Measurements from ENCODE around the gene SPDYE18.
"Not testable (repeated sequence)": the region's sequence is repeated elsewhere in the genome, so short reads cannot be mapped to it uniquely, and the experiment has no call there.

Gene SPDYE18

DNA sequence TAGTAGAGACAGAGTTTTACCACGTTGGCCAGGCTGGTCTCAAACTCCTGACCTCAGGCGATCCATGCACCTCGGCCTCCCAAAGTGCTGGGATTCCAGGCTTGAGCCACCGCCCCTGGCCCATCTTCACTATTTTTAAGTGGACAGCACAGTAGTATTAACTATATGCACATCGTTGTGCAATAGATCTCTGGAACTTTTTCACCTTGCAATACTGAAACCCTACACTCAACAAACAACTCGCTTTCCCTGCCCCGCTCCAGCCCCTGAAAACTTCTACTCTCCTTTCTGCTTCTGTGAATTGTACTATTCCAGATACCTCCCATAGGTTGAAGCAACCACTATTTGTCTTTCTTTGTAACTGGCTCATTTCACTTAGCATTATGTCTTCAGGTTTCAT lies 3.5 kb upstream of the SPDYE18 start:
- not testable (repeated sequence) for H3K4me3 ChIP-seq, H3K4me1 ChIP-seq, H3K9ac ChIP-seq, H3K27ac ChIP-seq, H3K4me2 ChIP-seq, H3K27me3 ChIP-seq, H3K9me3 ChIP-seq, H4K20me1 ChIP-seq, H3K36me3 ChIP-seq

GRCh38 chr7:77063732-77064131 lies 1.4 kb upstream of the SPDYE18 start:
- H3K27ac ChIP-seq, H3K9me3 ChIP-seq, H3K36me3 ChIP-seq, H3K4me1 ChIP-seq, H3K27me3 ChIP-seq, H3K4me2 ChIP-seq, H3K4me3 ChIP-seq, H4K20me1 ChIP-seq, H3K9ac ChIP-seq: not testable (repeated sequence)

DNA sequence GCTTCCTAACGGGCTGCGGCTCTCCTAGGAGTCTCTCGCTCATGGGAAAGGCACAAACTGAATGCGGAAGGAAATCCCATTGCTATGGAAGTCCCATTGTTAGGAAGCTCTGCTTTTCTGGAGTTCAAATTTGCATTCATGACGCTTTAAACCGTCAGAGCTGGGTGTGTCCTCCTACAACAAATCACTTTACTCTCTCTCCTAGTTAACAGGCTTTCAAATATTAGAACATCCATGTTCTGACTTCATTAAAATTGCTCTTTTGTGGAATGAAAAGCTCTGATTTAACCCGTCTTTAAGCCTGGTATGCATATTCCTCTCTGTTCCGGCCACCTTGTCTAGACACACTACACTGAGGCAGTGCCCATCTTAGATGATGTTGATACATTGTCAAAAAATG lies 30.1 kb downstream of the SPDYE18 start, which contains the start of gene SPDYE17:
SPDYE17 (minus strand) TSS at position 101 of the 400 bp plus-strand sequence. CDS start 1,791 bp downstream, outside the sequence.
- not testable (repeated sequence) for H3K27me3 ChIP-seq, H3K36me3 ChIP-seq, H3K9ac ChIP-seq, H4K20me1 ChIP-seq, H3K27ac ChIP-seq, H3K4me2 ChIP-seq, H3K9me3 ChIP-seq, H3K4me3 ChIP-seq, H3K4me1 ChIP-seq

- H3K4me2 ChIP-seq, H3K36me3 ChIP-seq, H3K9ac ChIP-seq, H3K4me3 ChIP-seq, H3K9me3 ChIP-seq, H3K4me1 ChIP-seq, H4K20me1 ChIP-seq, H3K27ac ChIP-seq, H3K27me3 ChIP-seq: not testable (repeated sequence)
Observed at GRCh38 chr7:77026349-77026748, 36.0 kb downstream of the SPDYE18 start.

DNA sequence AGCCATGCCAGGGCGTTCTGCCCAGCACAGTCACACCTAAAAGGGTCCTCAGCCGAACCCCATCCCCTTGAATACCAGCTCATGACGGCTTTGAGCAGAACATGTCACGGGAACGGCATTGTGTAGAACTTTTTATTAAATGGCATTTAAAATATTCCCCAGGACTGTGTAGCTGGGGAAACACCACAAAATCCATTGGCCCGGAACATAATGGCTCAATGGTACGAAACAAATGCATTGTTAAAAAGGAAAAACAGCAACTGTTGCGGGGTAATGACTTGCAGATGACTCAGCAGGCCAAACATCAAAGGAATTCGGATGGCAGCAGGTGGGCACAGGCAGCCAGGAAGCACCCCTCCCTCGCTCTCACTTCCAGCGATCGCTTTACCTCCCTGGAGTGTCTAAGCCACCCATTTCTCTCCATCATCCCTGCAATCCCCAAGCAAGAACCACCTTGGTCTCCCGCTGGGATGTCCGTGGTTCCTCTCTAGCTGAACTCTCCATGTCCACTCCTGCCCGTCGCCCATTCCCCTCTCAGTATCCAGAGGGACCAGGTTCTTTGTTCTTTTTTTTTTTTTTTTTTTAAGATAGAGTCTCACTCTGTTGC lies 52.2 kb downstream of the SPDYE18 start:
- H3K9ac ChIP-seq, H3K27me3 ChIP-seq, H3K9me3 ChIP-seq, H4K20me1 ChIP-seq, H3K36me3 ChIP-seq, H3K27ac ChIP-seq, H3K4me1 ChIP-seq, H3K4me3 ChIP-seq, H3K4me2 ChIP-seq: not testable (repeated sequence)

GRCh38 chr7:77008000-77008399 lies 54.4 kb downstream of the SPDYE18 start:
- H4K20me1 ChIP-seq, H3K27ac ChIP-seq, H3K9me3 ChIP-seq, H3K4me1 ChIP-seq, H3K4me3 ChIP-seq, H3K4me2 ChIP-seq, H3K9ac ChIP-seq, H3K36me3 ChIP-seq, H3K27me3 ChIP-seq: not testable (repeated sequence)

- not testable (repeated sequence) for H4K20me1 ChIP-seq, H3K9ac ChIP-seq
Observed at GRCh38 chr7:77006127-77007110, 55.9 kb downstream of the SPDYE18 start.

DNA sequence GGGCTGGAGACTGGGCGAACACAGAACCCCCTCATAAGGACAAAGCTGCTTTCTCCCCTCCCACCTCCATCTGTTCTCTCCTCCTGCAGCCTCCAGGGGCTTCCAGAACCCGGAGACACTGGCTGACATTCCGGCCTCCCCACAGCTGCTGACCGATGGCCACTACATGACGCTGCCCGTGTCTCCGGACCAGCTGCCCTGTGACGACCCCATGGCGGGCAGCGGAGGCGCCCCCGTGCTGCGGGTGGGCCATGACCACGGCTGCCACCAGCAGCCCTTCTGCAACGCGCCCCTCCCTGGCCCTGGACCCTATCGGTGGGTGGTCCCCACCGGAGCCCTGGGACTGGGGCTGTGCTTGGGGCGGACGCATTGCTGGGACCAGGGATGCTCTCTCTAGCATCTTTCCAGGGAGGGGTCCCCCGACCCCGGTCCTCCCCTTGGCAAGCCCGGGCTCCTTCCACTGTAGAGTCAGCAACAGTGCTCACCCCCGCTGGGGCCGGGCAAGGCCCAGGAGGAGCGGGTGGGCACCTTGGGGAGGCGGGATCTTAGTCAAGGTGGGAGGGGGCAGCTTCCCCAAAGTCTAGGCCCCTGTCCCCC lies 56.8 kb downstream of the SPDYE18 start:
- not testable (repeated sequence) for H3K9ac ChIP-seq, H3K4me2 ChIP-seq, H3K4me3 ChIP-seq, H3K9me3 ChIP-seq, H3K27me3 ChIP-seq, H3K4me1 ChIP-seq, H3K36me3 ChIP-seq, H3K27ac ChIP-seq, H4K20me1 ChIP-seq

More at GRCh38 chr7:77006127-77007110, 55.9 kb downstream of the SPDYE18 start:
- H3K27ac ChIP-seq, H3K27me3 ChIP-seq, H3K4me3 ChIP-seq, H3K36me3 ChIP-seq, H3K4me1 ChIP-seq, H3K4me2 ChIP-seq, H3K9me3 ChIP-seq: not testable (repeated sequence)

DNA sequence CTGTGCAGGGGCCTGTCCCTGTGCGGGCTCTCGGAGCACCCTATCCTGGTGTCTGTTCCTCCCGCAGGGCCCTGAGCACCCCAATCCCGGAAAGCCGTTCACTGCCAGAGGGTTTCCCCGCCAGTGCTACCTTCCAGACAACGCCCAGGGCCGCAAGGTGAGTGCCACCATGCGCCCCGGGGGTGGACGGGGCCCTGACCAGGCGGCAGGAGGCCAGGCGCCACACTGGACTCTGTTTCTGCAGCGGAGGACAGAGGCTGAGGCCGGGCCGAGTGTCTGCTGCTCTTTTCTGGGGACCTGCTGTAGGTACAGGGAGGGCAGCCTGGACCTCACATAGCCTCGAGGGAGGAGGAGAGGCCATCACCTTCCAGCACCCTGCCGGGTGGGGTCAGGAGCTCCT lies 58.2 kb downstream of the SPDYE18 start:
- H3K27me3 ChIP-seq, H3K4me1 ChIP-seq, H3K27ac ChIP-seq, H3K4me2 ChIP-seq, H3K4me3 ChIP-seq, H4K20me1 ChIP-seq, H3K9me3 ChIP-seq, H3K9ac ChIP-seq, H3K36me3 ChIP-seq: not testable (repeated sequence)

- not testable (repeated sequence) for H3K36me3 ChIP-seq, H3K4me2 ChIP-seq, H3K27ac ChIP-seq, H3K9ac ChIP-seq, H3K4me1 ChIP-seq, H4K20me1 ChIP-seq, H3K4me3 ChIP-seq, H3K27me3 ChIP-seq, H3K9me3 ChIP-seq
Observed at GRCh38 chr7:77003241-77003640, 59.1 kb downstream of the SPDYE18 start.

DNA sequence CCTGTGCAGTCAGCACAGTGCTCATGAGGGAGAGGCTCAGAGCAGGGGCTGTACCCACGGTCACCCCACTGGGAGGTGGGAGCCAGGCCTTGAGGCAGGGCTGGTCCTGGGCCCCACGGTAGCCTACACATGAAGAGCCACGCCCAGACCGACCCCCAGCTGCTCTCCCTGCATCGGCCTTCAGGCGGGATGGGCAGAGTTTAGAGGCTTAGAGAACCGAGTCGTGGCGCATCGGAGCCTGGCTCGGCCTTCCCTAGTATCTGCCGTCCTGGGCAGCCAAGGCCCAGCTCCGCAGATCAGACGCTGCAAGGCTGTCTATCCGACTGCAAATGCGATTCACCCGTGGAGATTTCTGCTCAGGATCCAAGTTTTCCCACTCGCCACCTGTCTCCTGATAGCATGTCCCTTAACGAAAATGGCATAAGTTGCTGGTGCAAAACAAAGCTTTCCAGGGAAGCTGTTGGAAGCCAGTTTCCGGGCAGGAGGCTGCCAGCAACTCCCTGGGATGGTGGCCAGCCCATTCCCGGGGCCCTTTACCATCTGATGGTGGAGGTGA lies 59.6 kb downstream of the SPDYE18 start:
- H3K36me3 ChIP-seq, H3K9ac ChIP-seq, H3K27ac ChIP-seq, H3K4me3 ChIP-seq, H4K20me1 ChIP-seq, H3K9me3 ChIP-seq, H3K4me2 ChIP-seq, H3K4me1 ChIP-seq, H3K27me3 ChIP-seq: not testable (repeated sequence)

GRCh38 chr7:77002104-77002503 lies 60.3 kb downstream of the SPDYE18 start:
- H3K4me1 ChIP-seq, H3K4me2 ChIP-seq, H3K36me3 ChIP-seq: not testable (repeated sequence)

More at GRCh38 chr7:77002104-77002503, 60.3 kb downstream of the SPDYE18 start:
- H4K20me1 ChIP-seq, H3K9me3 ChIP-seq, H3K4me3 ChIP-seq, H3K9ac ChIP-seq, H3K27me3 ChIP-seq, H3K27ac ChIP-seq: not testable (repeated sequence)

Data from BLaER1 (cell line).